ENCODE data around the gene GPC5. TPM values are rescaled to one million over a fixed set of nuclear protein-coding genes. Genes with fewer than 3 reads are reported as not detected.

The GPC5 gene
- total and polyA plus RNA-seq, 11 donors, result 0.14 to 2.9 (median 0.84) TPM; not detected in 1

DNA sequence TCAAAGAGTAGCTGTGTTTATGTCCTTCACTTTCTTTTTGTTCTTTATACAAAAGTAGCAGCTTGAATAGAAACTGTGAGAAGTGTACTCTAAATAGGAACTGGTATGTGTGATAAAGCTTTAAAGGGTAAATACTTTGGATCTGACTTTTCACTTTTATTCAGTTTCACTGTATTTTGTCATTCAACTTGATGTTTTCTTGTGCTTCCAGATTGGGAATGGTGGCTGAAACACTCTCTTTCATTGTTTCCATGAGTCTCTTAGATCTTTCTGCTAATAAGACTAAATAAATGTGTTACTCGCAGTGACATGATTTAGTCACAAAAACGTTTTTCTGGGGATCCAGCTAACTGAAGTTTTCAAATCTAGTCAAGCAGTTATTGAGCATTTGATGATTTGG lies 133.2 kb downstream of the GPC5 start:
- DNase-seq (no peak), ATAC-seq (no peak)
- Histone ChIP-seq H3K27me3 (no peaks in the 10 kb centered on the region), H3K36me3 (no peaks in the 10 kb centered on the region), H3K4me3 (no peak overlapping the region), H3K4me1 (no peaks in the 10 kb centered on the region), H3K27ac (no peak overlapping the region), H3K9me3 (no peaks in the 10 kb centered on the region)
- TF ChIP-seq POLR2A (IDR thresholded peaks at IDR 0.05), result no peak
- TF ChIP-seq, protein P1, sequence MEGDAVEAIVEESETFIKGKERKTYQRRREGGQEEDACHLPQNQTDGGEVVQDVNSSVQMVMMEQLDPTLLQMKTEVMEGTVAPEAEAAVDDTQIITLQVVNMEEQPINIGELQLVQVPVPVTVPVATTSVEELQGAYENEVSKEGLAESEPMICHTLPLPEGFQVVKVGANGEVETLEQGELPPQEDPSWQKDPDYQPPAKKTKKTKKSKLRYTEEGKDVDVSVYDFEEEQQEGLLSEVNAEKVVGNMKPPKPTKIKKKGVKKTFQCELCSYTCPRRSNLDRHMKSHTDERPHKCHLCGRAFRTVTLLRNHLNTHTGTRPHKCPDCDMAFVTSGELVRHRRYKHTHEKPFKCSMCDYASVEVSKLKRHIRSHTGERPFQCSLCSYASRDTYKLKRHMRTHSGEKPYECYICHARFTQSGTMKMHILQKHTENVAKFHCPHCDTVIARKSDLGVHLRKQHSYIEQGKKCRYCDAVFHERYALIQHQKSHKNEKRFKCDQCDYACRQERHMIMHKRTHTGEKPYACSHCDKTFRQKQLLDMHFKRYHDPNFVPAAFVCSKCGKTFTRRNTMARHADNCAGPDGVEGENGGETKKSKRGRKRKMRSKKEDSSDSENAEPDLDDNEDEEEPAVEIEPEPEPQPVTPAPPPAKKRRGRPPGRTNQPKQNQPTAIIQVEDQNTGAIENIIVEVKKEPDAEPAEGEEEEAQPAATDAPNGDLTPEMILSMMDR (IDR thresholded peaks at IDR 0.05), result no peak
- intact Hi-C loops (cut with DNase I), result no loop called here
- WGBS, 4 donors, result 52 to 57% (median 54%) methylated on average over 2 of the region's 2 CpGs

DNA sequence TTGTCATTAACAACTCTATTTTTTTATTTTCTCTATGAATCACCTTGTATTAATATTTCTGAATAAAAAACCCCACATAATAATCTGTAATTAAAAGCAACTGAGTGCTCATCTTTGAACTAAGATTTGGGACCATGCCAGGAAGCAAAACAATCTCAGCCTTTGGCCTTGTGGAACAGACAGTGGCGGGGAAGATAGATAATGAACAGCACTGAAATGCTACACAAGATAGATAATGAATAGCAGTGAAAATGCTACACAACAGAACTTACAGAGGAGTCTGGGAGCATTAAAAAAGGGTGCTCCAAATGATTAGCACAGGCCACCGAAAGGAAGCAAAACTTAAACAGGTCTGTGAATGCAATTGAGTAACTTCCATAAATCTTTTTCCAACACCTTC lies 134.9 kb downstream of the GPC5 start:
- Histone ChIP-seq H3K27ac (no peak overlapping the region), H3K4me3 (no peak overlapping the region), H3K36me3 (no peaks in the 10 kb centered on the region), H3K4me1 (no peaks in the 10 kb centered on the region), H3K9me3 (no peaks in the 10 kb centered on the region), H3K27me3 (no peaks in the 10 kb centered on the region)
- TF ChIP-seq POLR2A (IDR thresholded peaks at IDR 0.05), result no peak
- TF ChIP-seq, protein P1 (IDR thresholded peaks at IDR 0.05), result no peak
- intact Hi-C loops (cut with DNase I), result no loop called here
- ATAC-seq (no peak), DNase-seq (no peak)
- WGBS, 4 donors, result 38 to 50% (median 46%) methylated on average over 2 of the region's 2 CpGs

DNA sequence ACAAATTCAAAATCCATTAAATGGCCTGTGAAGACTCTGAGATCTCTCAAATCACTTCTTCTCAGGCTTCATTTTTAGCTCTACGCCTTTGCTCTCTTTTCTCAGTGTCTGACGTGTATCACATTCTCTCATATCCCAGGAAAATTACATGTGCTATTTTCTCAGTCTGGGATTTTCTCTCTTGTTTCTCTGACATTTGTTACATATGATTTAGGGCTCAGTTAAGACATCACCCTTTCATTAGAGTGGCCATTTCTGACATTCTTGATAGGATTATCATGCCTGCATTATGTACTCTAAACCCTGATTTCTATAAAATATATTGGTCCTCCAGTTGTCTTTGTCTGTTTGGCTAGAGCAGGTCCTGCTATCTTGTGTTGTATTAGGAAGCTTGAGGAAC lies 136.6 kb downstream of the GPC5 start:
- DNase-seq (no peak), ATAC-seq (no peak)
- no peak overlapping the region for H3K27ac ChIP-seq
- no peak for TF ChIP-seq POLR2A (IDR thresholded peaks at IDR 0.05)
- TF ChIP-seq, protein P1 (IDR thresholded peaks at IDR 0.05), result no peak
- no peaks in the 10 kb centered on the region for H3K36me3 ChIP-seq
- intact Hi-C loops (cut with DNase I), result no loop called here
- WGBS, 4 donors, result 77 to 95% (median 91%) methylated on average over 2 of the region's 2 CpGs
- no peaks in the 10 kb centered on the region for H3K4me1 ChIP-seq
- H3K4me3 ChIP-seq, result no peak overlapping the region
- H3K9me3 ChIP-seq, result no peaks in the 10 kb centered on the region
- no peaks in the 10 kb centered on the region for H3K27me3 ChIP-seq

DNA sequence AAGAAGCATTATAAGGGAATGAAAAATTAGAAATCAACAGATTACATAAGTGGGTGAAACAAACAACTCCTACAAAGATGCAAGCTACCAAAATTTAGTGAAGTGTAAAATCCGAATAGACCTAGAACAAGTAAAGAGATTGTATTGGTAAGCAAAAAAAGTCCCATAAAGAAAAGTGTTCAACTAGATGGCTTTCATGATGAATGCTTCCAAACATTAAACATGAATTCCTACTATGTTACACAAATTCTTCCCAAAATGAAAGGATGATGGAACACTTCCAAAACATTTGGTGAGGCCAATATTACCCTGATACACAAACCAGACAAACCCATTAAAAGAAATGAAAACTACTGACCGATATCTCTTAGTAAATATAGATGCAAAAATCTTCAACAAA lies 139.0 kb downstream of the GPC5 start:
- DNase-seq, result no peak
- intact Hi-C loops (cut with DNase I), result no loop called here

More for the DNA sequence above, 139.0 kb downstream of the GPC5 start:
- Histone ChIP-seq H3K27ac (no peak overlapping the region), H3K36me3 (no peaks in the 10 kb centered on the region), H3K9me3 (no peaks in the 10 kb centered on the region), H3K4me1 (no peaks in the 10 kb centered on the region), H3K4me3 (no peak overlapping the region), H3K27me3 (no peaks in the 10 kb centered on the region)
- no peak for ATAC-seq
- TF ChIP-seq, protein P1 (IDR thresholded peaks at IDR 0.05), result no peak
- no peak for TF ChIP-seq POLR2A (IDR thresholded peaks at IDR 0.05)
- 80 to 86% (median 81%) methylated on average over 2 of the region's 2 CpGs for WGBS, 4 donors
